T-helper 2 cell treated with Interferon-gamma antibody and Interleukin-4, amounts not matched to agents 5 μg/mL and 100 μg/mL, for 36 hours (primary cell): ENCODE data around the gene ST3GAL4.
"Not testable (repeated sequence)": the region's sequence is repeated elsewhere in the genome, so short reads cannot be mapped to it uniquely, and the experiment has no call there.

Experiments
- DNase-seq: peaks from one replicate; pipeline ENCODE4 v3.0.0; 2021; ENCODE audit warnings: low spot score
- H3K27ac Mint-ChIP-seq: one replicate; pipeline ENCODE4 v1.8.0; 2021; ENCODE audit warnings: mild to moderate bottlenecking, mixed read lengths
- H3K27me3 Mint-ChIP-seq: one replicate; pipeline ENCODE4 v1.8.0; 2021; ENCODE audit warnings: low read depth, mixed read lengths
- H3K36me3 Mint-ChIP-seq: one replicate; pipeline ENCODE4 v1.8.0; 2021; ENCODE audit warnings: low read depth, mixed read lengths
- H3K4me1 Mint-ChIP-seq: one replicate; pipeline ENCODE4 v1.8.0; 2021; ENCODE audit warnings: low read depth, mixed read lengths
- H3K4me3 Mint-ChIP-seq: one replicate; pipeline ENCODE4 v1.8.0; 2022; ENCODE audit warnings: mild to moderate bottlenecking, moderate library complexity, mixed read lengths
- H3K9me3 Mint-ChIP-seq: one replicate; pipeline ENCODE4 v1.8.0; 2021; ENCODE audit warnings: mixed read lengths

The ST3GAL4 gene

GRCh38 chr11:126368336-126369119 lies 13.0 kb downstream of the ST3GAL4 start:
- not testable (repeated sequence) for H3K9me3 Mint-ChIP-seq, H3K36me3 Mint-ChIP-seq, H3K4me3 Mint-ChIP-seq, H3K27ac Mint-ChIP-seq, H3K27me3 Mint-ChIP-seq, DNase-seq, H3K4me1 Mint-ChIP-seq

- no peak for DNase-seq
- Mint-ChIP-seq H3K4me1 (peaks cover 6% of the 10 kb centered on the region), H3K36me3 (no peaks in the 10 kb centered on the region), H3K27me3 (no peaks in the 10 kb centered on the region), H3K27ac (no peak overlapping the region), H3K4me3 (no peak overlapping the region), H3K9me3 (no peaks in the 10 kb centered on the region)
Observed at GRCh38 chr11:126370016-126370415, 14.5 kb downstream of the ST3GAL4 start.

- DNase-seq = no peak
- Mint-ChIP-seq H3K4me1 (peaks cover 6% of the 10 kb centered on the region), H3K27me3 (no peaks in the 10 kb centered on the region), H3K9me3 (no peaks in the 10 kb centered on the region), H3K36me3 (no peaks in the 10 kb centered on the region), H3K4me3 (no peak overlapping the region), H3K27ac (no peak overlapping the region)
Observed at GRCh38 chr11:126371595-126371994, 16.1 kb downstream of the ST3GAL4 start.

GRCh38 chr11:126373389-126374066 lies 18.0 kb downstream of the ST3GAL4 start:
- DNase-seq, H3K36me3 Mint-ChIP-seq, H3K27ac Mint-ChIP-seq, H3K4me1 Mint-ChIP-seq, H3K9me3 Mint-ChIP-seq, H3K4me3 Mint-ChIP-seq, H3K27me3 Mint-ChIP-seq: not testable (repeated sequence)

GRCh38 chr11:126374562-126375300 lies 19.2 kb downstream of the ST3GAL4 start:
- H3K4me3 Mint-ChIP-seq, DNase-seq, H3K4me1 Mint-ChIP-seq, H3K36me3 Mint-ChIP-seq, H3K27me3 Mint-ChIP-seq, H3K27ac Mint-ChIP-seq, H3K9me3 Mint-ChIP-seq: not testable (repeated sequence)

GRCh38 chr11:126375726-126376125 lies 20.2 kb downstream of the ST3GAL4 start:
- Mint-ChIP-seq H3K27ac (no peak overlapping the region), H3K4me3 (no peak overlapping the region), H3K27me3 (no peaks in the 10 kb centered on the region), H3K4me1 (no peaks in the 10 kb centered on the region), H3K36me3 (no peaks in the 10 kb centered on the region), H3K9me3 (no peaks in the 10 kb centered on the region)
- no peak for DNase-seq

- H3K4me1 Mint-ChIP-seq = no peaks in the 10 kb centered on the region
- H3K36me3 Mint-ChIP-seq = no peaks in the 10 kb centered on the region
- H3K27me3 Mint-ChIP-seq = no peaks in the 10 kb centered on the region
- H3K27ac Mint-ChIP-seq = no peak overlapping the region
- no peaks in the 10 kb centered on the region for H3K9me3 Mint-ChIP-seq
- no peak overlapping the region for H3K4me3 Mint-ChIP-seq
- DNase-seq = no peak
Observed at GRCh38 chr11:126378763-126379162, 23.3 kb downstream of the ST3GAL4 start.

GRCh38 chr11:126380909-126381308 lies 25.4 kb downstream of the ST3GAL4 start:
- Mint-ChIP-seq H3K27ac (no peak overlapping the region), H3K4me3 (no peak overlapping the region), H3K4me1 (no peaks in the 10 kb centered on the region)

GRCh38 chr11:126381960-126382359 lies 26.5 kb downstream of the ST3GAL4 start:
- H3K27ac Mint-ChIP-seq, H3K4me1 Mint-ChIP-seq, H3K36me3 Mint-ChIP-seq, H3K27me3 Mint-ChIP-seq, H3K4me3 Mint-ChIP-seq, DNase-seq, H3K9me3 Mint-ChIP-seq: not testable (repeated sequence)

More at GRCh38 chr11:126380909-126381308, 25.4 kb downstream of the ST3GAL4 start:
- no peaks in the 10 kb centered on the region for H3K27me3 Mint-ChIP-seq
- no peaks in the 10 kb centered on the region for H3K36me3 Mint-ChIP-seq
- DNase-seq = no peak
- no peaks in the 10 kb centered on the region for H3K9me3 Mint-ChIP-seq

- H3K27ac Mint-ChIP-seq, H3K27me3 Mint-ChIP-seq, H3K4me3 Mint-ChIP-seq, H3K36me3 Mint-ChIP-seq, DNase-seq, H3K9me3 Mint-ChIP-seq, H3K4me1 Mint-ChIP-seq: not testable (repeated sequence)
Observed at GRCh38 chr11:126382641-126383040, 27.2 kb downstream of the ST3GAL4 start.

- Mint-ChIP-seq H3K27ac (no peak overlapping the region), H3K36me3 (no peaks in the 10 kb centered on the region), H3K9me3 (no peaks in the 10 kb centered on the region), H3K4me3 (no peak overlapping the region), H3K27me3 (no peaks in the 10 kb centered on the region), H3K4me1 (no peaks in the 10 kb centered on the region)
- DNase-seq = no peak
Observed at GRCh38 chr11:126383339-126384335, 28.2 kb downstream of the ST3GAL4 start.

- Mint-ChIP-seq H3K4me1 (no peaks in the 10 kb centered on the region), H3K27me3 (no peaks in the 10 kb centered on the region)
Observed at GRCh38 chr11:126384449-126385070, 29.1 kb downstream of the ST3GAL4 start.

More at GRCh38 chr11:126384449-126385070, 29.1 kb downstream of the ST3GAL4 start:
- no peak for DNase-seq
- H3K9me3 Mint-ChIP-seq = no peaks in the 10 kb centered on the region
- no peak overlapping the region for H3K4me3 Mint-ChIP-seq
- H3K36me3 Mint-ChIP-seq = no peaks in the 10 kb centered on the region
- no peak overlapping the region for H3K27ac Mint-ChIP-seq
